ENCODE results near the gene ZSWIM4.
A peak's percentile ranks its signal among the peaks of the same experiment; 100 is the strongest.

The ZSWIM4 gene

DNA sequence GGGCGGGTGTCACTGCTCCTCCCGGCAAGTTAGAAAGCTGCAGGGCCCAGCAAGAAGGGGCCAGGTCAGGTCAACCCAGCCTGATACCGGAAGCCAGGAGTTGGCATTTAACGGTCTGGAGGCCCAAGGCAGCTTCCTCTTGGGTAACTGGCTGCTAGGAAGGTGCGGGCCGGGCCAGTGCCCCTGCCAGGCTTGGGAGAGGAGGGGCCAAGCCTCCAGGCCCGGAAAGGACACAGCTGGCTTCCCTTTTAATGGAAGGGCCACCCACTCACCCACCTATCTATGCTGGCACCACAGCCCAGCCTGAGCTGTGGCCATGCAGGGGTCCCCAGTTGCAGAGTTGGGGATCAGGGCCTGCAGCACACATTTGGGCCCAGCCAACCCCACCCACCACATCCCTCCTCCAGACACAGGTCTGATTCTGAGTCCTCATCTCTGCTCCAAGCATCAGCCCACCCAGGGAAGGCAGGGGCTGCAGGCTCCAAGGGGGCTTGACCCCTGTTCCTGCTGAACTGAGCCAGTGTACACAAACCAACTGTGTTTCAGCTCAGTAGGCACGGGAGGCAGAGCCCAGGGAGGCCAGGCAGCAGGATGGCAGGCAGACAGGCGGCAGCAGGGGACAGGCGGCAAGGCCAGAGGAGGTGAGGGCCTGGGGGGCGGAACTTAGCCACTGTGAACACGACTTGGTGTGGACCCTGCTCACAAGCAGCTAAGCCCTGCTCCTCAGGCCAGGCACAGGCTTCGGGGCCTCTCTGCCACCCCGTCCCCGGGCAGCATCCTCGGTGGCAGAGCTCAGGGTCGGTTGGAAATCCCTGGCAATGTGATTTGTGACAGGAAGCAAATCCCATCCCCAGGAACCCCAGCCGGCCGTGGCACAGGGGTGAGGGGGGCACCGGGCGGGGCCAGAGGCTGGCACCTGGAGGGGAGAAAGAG is 40.8 kb downstream of the ZSWIM4 start:
- DNase-seq, result peak in 1 of 5 donors; percentile 44

DNA sequence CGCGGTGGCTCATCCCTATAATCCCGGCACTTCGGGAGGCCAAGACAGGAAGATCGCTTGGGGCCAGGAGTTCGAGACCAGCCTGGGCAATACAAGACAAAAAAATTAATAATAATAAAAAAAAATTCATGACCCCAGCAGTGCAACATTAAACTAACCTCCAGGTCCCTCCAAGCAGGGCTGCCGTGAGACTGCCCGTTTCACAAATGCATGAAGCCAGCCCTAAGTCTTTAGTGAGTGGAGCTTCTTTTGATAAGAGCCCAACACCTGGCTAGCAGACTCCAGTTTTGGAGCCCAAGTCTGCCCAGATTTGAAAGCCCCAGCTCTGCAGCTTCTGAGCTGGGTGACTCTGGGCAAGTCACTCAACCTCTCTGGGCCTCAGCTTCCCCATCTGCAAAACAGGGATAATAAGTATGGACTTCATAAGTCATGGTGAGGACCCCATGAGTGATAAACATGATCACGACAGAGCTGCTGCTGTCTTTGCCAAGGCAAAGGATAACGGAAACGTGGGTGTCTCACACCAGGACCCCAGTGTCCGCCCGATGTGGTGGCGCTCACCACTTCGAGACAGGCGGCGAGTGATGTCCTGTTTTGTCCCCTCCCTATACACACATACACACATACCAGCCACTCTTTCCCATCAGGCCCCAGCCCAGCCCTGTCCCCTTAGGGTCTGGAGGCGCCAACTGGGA is 43.3 kb downstream of the ZSWIM4 start:
- no peak for DNase-seq

DNA sequence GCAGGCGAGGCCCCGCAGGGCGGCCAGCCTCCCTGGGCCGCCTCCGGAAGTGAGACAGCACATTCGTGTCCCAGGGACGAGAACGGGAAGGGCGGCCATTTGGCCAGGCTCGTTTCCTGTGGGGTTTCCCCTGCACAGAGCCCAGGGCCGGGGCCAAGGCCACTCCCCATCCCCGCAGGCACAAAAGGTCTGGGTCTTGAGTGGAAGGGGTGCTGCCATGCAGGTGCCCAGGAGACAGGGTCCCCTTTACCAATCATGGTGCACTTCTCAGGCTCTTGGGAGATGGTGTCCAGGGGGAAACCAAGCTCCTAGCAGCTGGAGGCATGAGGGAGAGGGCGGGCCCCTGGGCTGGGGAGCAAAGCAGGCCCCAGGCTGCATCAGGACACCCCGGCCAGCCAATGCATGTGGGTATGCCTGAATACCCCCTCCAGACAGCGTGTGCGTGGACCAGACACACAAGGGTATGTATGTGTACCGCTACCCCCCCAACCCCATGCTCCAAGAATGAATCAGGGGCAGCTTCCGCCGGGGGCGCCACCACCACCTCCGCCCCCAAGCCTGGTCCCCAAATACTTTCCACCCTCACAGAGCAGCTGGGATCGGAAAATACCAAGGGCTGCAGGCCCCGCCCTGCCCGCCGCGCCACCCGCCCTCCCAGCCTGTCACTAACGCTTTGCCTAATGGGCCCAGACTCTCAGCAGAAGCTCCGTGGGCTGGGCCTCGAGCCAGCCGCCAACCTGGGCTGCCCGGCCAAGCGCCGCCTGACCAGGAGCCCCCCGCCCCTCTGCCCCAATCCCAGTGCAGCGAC is 44.1 kb downstream of the ZSWIM4 start:
- DNase-seq, result peak; percentile 73 to 88 (median 77)

DNA sequence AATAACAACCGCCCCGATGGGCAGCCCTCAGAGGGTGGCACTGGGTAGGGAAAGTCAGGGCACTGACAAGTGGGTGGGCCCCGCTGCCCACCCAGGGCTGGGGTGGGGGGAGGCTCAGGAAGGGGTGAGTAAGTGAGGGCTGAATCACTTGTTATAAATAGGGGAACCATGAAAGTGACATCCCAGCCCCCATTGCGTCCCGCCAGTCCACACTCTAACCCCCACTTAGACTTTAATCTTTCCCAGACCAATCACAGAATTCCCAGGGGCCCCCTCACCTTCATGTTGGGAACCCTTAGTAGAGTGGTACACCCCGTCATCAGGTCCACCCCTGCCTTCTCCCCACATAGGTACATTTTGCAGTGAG is 44.7 kb downstream of the ZSWIM4 start:
- no peak for DNase-seq

DNA sequence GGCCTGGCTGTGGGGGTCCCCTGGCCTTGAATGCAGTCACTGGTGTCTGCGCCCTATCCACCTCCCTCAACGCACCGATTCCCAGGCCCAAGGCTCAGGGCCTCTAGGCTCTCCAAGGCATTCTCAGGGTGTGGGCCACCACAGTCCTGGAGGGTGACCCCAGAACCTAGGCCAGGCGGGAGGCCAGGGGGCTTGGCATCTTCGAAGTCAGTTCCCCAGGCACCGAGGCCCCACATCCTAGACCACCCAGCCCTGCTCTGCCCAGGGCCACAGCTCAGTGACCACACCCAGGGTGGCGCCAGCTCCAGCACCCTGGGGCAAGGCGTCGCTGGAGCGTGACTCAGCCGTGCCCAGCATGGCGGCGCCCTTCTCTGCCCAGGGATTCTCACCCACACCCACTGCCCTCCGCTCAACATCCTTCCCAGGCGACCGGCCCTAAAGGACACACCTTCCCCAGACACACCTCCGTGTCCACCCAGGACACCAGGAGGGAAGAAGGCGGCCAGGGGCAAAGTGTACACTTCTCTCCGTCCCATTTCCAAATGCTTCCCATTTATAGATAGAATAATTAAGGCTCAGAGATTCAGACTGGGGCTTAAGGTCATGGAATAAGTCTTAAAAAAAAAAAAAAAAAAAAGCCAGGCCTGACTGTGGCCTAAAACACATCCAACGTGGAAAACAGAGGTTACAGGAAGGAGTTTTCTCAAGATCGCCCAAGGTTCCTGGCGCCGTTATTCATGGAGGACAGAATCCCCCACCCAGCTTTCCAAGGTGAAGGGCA is 45.3 kb downstream of the ZSWIM4 start:
- DNase-seq, result peak in 2 of 5 donors; percentile 50 to 51

DNA sequence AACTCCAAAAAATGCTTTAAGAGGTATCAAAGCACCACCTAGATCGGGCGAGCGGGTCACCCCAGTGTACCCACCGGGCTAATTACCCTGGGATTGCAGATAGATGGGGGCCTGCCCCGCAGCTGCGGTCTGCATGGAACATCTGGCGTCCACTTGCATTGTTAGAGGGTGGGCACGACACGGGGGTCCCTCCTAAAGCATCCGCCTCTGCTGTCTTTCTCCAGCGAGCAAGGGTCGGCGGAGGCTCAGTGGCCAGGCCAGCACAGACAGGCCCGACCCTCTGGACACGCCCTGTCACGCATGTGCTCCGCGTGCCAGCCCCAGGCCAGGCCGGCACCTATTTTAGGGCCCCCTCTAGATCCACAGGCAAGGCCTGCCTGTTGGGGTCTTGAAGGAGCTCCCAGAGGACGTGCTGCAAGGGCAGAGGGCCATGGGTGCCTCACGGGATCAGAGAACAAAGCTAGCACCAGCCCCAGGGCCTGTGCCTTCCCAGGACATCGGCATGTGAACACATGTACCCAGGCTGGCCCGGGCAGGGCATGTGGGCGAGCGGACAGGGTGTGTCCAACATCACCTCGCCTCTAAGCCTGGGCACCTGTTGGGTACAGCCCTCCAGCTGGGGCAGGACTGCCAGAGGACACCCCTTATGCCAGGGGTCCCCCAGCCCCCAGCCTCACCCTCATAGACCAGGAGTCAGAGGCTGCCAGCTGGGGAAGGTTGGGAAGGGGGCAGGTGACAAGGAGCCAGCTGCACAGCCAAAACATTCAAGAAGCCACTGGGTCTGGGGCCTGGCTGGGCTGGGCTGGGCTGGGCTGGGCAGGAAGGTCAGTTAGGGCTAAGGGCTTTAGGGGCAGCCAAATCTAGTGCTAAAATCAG is 46.1 kb downstream of the ZSWIM4 start:
- peak in 1 of 5 donors; percentile 45 for DNase-seq

DNA sequence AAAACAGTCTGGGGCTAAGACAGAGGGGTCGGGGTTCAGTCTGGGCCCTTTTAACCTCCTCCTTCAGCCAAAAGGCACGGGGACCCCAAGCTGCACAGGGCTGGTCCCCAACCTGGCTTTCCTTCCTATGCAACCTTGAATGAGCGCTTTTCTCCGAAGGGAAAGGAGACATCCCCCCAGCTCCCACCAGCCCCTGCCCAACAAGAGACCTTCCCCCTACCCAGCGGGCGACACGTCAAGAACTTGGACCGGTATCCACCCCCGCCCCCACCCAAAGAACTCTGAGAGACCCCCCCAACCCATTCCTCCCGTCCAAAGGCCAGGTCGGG is 46.7 kb downstream of the ZSWIM4 start:
- DNase-seq, result no peak

DNA sequence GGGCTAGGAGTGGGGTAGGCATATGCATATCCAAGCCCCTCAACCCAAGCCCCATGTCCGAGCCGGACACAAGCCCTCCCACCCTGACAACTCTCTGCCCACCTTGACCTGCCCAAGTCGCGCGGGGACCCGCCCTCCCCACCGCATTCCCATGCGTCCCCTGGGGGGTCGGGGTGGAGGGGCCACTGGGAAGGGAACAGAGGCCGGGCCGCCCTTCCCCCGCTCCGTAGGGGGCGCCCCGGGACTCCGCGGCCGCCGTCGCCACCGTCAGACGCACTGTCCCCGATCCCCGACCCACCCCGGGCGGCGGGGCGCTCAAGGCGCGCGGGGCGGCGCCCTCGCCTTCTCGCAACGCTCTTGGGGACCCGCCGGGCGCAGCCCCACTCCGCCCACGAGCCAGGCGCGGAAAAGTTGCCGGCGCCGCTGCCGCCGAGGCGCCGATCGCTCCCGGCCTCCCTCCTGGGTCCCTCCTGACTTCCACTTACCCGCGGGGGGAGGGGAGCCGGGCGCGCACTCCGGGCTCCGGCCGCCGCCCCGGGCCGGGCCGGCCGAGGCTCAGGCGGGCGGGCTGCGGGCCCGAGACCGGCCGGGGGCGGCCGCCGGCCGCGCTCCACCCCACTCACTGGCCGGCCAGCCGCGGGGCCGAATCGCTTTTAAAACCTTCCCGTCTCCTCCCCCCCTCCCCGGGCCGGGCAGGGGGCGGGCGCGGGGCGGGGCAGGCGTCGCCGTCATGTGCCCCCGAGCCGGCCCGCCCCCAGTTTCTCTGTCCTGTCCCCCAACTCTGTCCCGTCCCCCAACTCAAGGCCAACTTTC is 47.3 kb downstream of the ZSWIM4 start:
- DNase-seq, result peak; percentile 68 to 79 (median 71)

DNA sequence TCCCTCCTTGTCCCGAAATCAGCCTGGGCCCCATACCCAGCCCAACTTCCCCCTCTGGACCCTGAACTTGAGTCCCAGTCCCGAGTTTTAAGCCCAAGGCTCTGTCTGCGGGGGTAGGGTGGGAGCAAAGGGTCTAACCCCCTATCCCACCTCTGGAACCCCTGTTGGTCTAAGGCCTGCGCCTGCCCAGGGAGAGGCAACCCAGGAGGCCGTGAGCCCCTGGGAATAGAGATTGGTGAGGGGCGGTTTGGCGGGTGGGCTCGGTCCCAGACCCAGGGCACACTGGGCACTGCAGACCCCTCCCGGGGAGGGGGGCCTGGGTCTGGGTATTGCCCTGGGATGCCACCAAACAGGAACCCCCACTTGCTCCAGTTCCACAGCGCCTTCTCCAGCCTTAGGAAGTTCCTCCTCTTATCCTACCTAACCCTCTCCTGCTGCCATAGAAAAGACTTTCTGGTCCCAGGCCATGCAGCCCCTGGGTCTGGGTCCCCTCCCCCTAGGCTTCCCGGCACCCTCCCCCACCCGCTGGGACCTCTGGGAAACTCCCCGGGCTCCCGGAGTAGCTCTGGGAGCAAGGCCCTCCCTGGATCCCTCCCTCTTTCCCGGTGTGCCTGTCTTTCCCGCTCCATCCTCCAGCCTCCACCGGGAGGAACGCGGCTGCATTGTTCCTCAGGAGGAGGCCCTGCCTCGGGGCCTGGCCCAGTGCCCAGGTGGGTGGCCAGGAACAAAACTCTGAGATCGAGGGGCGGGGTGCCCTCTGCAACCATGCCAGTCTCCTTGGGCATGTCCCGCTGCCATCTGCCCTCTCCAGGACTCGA is 48.1 kb downstream of the ZSWIM4 start:
- DNase-seq, result no peak

DNA sequence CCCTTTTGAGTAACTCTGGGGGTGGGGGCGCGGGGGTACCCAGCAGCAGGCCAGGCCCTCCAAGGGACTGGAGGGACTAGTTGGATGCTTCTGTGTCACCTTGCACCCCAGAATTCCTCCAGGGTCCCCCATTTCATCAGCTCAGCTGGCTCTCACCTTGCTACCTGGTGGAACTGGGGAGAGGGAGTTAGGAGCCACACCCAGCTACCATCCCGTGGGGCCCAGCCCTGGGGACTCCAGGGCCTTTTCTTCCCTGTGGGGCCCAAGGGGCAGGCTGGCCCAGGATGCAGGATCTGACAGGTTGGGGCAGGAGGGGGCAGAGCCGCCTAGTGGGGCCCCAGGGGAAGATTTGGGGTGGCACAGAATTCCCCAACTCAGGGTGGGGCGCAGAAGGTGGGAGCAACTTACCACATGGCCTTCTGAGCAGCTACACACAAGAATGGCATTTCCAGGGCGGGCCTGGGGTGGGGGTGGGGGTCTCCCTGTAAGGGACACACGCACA is 48.9 kb downstream of the ZSWIM4 start:
- DNase-seq, result no peak

DNA sequence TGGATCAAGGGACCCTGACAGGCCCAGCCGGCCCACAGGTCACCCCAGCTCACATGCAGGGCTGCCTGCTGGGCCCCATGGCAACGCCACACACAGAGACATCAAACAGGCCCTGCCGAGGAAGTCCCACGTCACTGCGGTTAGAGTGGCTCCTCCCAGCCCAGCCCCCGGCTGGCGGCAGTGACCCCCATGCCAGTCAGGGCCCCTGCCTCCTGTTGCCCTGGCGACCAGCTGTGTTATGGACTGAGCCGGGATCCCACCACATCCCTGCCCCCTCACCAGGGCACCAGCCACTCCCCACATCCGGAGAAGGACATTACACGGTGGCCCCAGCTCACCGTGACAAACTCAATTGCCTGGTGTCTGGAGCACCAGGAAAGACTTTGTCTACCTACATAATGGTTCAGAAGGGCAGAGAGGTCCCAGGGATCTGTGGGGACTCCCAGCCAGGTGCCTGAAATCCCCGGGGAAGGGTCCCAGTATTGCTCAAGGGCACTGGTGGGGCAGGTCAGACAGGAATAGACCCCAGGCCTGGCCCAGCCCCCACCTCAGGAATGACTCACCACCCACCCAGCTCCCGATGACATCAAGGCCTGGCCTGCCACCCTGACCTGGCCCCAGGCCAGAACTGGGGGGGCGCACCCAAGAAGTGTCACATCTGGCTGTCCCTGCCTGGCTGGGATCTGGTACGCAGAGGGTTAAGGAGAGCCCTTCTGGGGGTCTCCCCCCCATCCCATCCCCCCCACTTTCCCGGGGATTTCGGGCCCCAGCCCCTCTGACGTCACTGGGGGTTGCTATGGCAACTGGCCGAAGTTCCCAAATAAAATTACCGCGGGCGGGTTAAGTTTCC is 51.5 kb downstream of the ZSWIM4 start:
- DNase-seq, result peak; percentile 95 to 97 (median 95)

DNA sequence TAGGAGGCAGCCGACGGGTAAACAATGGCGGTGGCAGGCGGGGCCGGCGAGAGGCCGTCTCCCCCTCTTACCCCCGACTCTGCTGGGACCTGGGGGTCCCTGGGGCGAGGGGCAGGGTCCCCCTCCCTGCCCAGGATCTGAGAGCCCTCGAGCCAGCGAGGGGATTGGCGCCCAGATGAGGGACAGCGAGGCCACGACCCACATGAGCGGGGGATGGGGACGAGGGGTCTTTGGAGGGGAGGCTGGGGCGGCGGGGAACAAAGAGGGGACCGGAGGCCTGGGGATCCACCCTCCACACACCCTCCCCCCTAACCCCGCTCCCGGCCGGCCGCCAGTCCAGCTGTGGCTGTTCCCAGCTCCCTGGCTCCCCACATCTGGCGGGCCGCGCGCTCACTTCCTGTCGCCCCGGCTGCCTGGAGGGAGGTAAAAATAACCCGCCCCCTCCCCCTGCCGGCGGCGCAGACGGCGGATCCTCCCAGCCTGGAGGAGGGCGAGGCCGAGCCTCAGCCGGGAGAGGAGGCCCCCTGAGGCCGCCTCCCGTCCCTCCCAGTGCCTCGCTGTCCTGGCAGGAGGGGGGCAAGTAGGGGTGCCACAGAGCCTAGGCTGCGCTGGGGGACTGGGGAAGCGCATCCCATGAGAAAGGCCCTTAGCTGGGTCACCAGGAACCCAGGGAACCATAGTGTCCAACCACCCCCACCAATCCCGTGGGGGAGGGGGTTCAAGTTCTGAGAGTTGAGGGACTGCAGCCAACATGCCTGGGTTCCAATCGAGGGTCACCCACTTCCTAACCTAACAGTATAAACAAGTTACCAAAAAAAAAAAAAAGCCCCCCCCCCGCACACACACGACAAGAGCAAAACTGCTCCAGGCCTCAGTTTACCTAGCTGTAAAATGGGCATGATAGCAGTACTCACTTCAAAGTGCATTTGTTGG is 52.4 kb downstream of the ZSWIM4 start:
- peak; percentile 82 to 87 (median 85) for DNase-seq

DNA sequence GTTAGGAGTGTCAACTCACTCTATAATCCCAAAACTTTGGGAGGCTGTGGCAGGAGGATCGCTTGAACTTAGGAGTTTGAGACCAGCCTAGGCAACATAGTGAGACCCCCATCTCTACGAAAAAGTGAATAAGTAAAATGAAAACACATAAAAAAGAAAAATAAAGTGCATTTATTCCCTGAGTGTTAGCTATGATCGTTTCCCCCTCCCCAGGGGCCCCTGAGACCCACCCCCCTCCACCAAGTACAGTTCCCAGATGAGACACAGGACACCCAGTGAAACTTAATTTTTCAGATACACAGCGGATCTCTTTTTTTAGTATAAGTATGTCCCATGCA is 53.1 kb downstream of the ZSWIM4 start:
- DNase-seq, result no peak

DNA sequence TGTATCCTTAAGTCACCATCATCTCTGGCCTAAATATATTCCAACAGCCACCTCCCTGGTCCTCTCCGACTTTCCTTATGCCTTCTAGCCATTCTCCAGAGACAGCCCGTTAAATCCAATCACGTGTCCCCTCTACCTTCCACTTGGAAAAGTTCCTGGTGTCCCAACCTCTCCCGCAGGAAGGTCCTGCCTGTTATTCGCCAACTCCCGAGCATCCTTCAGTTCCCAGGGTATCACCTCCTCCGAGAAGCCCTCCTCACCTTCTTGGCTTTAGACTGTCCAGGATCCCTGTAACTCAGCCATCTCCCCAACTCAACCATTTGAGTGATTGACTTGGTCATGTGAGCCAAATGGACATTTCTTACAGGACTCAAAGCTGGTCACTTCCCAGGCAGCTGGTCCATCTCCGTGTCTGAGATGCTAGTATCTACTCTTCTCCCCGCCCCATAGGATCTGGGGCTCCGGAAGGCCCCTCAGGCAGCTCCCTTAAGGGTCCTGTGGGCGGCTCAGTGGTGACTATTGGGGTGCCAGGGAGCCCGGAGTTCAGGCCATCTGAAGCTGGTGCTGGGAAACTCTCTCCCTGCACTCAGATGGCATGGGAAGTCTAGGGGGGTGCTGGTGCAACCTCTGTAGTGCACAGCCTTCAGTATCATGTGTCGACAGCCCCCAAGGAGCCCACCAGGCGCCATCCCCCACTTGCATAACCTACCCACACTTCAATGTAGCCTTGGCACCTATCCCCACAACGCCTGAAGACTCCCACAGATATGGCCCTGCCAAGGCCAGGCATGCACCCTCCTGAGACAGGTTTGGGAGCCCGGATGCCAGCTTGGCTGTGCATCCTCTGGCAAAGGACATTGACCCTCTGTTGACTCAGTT is 53.8 kb downstream of the ZSWIM4 start:
- DNase-seq, result no peak

DNA sequence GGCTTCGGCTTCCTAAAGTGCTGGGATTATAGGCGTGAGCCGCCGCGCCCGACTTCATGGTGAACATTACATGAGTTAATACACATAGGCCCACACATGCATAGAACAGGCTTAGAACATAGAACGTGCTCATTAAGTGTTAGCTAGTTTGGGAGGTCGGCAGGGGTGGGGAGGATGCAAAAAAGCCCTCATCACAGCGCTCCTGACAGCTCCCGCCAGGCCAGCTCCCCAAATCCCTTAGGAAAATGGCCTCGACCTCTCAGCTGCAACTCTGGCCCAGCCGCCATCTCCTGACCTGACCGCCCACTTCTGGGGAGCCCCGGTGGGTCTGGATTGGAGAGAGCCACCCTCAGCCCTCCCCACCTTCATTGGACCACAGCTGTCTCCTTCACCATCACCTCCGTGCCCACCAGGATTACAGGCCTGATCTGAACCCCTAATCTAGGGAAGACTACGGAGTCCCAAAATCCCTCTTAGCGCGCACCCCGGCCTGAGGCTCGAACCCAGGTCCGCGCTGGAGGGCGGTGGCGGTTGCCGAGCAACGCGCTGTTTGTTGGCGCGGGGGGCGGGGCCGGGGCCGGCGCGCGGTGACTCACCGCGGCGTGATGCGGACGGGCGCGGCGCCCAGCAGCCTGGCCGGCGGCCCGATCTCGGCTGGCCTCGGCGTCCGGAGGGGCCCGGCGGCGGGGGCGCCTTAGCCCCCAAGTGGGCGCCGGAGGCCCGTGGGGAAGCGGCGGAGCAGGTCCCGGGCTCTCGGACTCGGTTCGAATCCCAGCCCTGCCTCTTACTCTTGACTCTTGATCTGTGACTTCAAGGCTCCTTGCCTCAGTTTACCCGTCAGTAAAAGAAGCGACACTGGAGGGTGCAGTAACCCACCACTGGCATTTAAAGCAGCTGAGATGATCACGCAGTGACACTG is 55.0 kb downstream of the ZSWIM4 start:
- peak in 2 of 5 donors; percentile 67 for DNase-seq

All from T-helper 1 cell (primary cell).